H1 (cell line): Measurements from ENCODE around the gene FBXO44.

Source experiments
- CTCF ChIP-seq, 3 experiments: IDR thresholded peaks; 1 replicate in 2 of 3; 2 replicates in 1 of 3; pipeline versions ENCODE4 v1.5.1 to v1.6.1; 2011; ENCODE audit warnings: low read length in 3 of 3, mild to moderate bottlenecking in 3 of 3, inconsistent platforms in 2 of 3, low read depth in 1 of 3, moderate library complexity in 1 of 3; ENCODE audit not compliant: insufficient read depth in 1 of 3; ENCODE audit errors: control extremely low read depth in 1 of 3
- EP300 ChIP-seq, 2 experiments: IDR thresholded peaks; 1 replicate in 1 of 2; 2 replicates in 1 of 2; pipeline ENCODE4 v1.6.1; 2011 to 2012; ENCODE audit warnings: low read depth in 2 of 2, low read length in 2 of 2, mild to moderate bottlenecking in 2 of 2, borderline replicate concordance in 1 of 2, inconsistent platforms in 1 of 2, moderate library complexity in 1 of 2
- POLR2AphosphoS5 ChIP-seq: IDR thresholded peaks from 2 replicates; pipeline ENCODE4 v1.6.1; 2011; ENCODE audit warnings: low read depth, low read length
- RNF2 ChIP-seq: fragments of 200-900, 300-1000 bp; sonication (generic); IDR thresholded peaks from 2 replicates; pipeline ENCODE4 v1.7.1; 2016; ENCODE audit warnings: borderline replicate concordance, low read depth, mild to moderate bottlenecking, antibody characterized with exemption, low read length; ENCODE audit not compliant: poor library complexity, severe bottlenecking; ENCODE audit errors: missing control alignments
- SIRT6 ChIP-seq: IDR thresholded peaks from one replicate; pipeline ENCODE4 v1.7.1; 2012; ENCODE audit warnings: low read length, inconsistent platforms

GRCh38 chr1:11648732-11649158, 5.9 kb upstream of the FBXO44 start:
- TF ChIP-seq POLR2AphosphoS5 (no peak), CTCF (IDR thresholded peaks at IDR 0.05; ENCODE audit: control extremely low read depth in 1 of 3, insufficient read depth in 1 of 3, low read depth in 1 of 3, low read length in 3 of 3) (no peak), SIRT6 (no peak), EP300 (IDR thresholded peaks at IDR 0.05; ENCODE audit: borderline replicate concordance in 1 of 2, low read depth in 2 of 2, low read length in 2 of 2) (no peak), RNF2 (no peak)
